Stimulated activated CD4-positive, alpha-beta T cell treated with anti-CD3 and anti-CD28 coated beads, Interleukin-15, amount 100 ng/mL, for 48 hours (primary cell): Measurements from ENCODE around the gene HSD3B2.

ENCODE experiments used
- DNase-seq, 2 donors: peaks; one replicate each; pipeline ENCODE4 v3.0.0-alpha.2; 2020; ENCODE audit warnings: low read depth in 2 of 2

The HSD3B2 gene

DNA sequence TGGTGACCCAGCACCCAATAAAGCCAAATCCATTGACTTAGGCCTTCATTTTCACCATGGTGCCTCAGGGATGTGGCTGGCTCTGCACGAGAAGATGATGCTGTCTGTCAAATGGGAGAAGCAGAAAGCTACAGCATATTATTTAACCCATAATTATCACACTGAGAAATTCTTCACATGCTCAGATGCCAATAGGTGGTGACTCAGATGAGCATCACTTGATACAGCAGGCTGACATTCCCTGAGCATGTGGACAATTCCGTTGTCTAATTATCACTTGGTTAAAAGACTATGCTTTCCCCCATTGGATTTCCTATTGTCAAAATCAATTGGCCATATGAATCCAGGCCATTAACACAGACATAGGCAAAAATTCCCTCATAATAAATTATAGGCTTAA, 48.0 kb downstream of the HSD3B2 start:
- DNase-seq, result no peak

DNA sequence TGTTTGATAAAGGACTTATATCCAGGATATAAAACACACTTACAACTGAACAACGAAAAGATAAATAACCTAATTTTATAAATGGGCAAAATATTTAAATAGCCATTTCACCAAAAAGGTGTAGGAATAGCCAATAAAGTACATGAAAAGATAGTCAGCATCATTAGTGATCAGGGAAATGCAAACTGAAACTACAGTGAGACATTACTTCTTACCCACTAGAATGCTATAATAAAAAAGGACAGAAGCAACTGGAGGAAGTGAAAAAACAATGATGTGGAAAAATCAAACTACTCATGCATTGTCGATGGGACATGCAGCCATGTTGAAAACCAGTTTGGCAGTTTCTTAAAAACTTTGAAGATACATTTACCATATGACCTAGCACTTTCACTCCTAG, 48.6 kb downstream of the HSD3B2 start:
- no peak for DNase-seq

DNA sequence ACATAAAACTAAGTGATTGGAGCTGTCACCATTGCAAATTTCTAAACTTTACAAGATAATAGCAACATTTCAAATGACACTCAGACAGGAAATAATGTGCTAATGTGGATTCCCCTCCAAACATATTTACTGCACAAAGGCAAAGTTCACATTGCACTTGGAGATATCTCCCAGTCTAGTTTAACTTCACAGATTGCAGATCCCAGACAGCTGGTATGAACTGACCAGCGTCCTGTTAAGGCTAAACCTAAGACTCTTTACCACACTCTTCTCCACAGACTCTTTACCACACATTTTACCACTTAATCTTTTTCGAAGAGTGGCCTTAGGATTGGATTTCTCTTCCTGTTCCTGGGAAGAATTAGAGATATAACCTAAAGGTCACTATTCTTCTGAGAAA, 51.5 kb downstream of the HSD3B2 start:
- DNase-seq, result no peak

DNA sequence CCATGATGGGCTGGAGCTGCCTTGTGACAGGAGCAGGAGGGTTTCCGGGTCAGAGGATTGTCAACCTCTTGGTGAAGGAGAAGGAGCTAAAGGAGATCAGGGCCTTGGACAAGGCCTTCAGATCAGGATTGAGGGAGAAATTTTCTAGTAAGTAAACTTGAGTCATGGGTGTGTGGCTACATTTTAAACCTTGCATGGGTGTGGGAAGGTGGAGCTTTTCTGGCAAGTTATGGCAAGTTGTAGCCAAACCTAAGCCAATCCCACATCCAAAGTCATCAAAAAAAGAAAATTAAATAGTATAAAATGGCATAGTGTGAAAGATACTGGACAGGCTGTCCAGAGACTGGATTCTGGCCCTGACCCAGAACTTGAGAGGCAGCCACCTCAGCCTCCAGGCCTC, 52.3 kb downstream of the HSD3B2 start:
- DNase-seq, result no peak

DNA sequence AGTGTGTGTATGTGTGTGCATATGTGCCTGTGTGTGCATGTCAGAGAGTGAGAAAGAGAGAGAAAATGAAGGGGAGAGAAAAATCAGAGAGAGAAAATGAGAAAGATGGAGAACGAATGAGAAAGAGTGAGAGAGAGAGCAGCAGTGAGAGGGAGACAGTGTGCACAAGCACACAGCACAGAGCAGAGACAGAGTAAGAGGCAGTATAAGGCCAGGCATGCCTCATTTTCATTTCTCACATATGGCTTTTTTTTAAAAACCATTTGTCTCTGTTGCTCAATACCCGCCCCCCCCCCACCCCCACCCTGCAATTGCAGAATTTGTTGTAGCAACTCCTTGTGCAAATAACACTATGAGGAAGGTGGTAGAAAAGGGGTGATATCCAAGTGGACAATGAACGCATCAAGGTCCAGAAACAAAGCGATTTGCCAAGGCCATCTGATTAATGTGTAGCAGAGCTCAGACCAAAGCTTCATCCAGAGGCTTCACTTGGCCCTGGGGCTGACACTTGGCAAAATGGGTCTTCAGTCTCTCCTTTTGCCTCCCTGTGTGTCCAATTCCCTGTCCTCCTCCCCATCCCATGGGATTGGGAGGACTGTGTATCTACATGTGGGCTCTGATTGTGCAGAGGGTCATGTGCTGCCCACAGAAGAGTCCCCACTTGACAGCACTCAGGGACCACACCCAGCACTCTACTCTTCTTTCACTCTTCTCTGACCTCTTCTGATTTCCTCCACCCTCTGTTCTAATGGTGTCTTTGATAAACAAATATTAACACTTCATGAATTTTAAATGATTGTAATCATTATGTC, 53.1 kb downstream of the HSD3B2 start:
- DNase-seq, result no peak

DNA sequence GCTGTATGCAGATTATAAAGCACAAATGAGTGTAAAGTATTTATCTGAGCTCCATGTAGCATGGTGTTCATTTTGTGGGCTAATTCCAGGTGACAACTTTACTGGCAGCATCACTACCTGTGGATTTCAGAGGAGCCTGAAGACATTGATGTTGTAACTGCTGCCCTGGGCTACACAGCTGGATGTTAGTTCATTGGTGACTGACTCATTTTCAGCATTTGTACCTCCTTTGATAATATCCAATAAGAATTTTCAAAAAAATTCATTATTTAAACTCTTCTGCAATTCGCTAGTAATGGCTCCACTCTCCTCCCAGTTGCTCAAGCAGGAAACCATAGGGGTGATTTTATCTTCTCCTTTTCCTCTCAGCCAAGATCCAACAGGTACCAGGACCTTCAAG, 54.8 kb downstream of the HSD3B2 start:
- DNase-seq, result no peak

DNA sequence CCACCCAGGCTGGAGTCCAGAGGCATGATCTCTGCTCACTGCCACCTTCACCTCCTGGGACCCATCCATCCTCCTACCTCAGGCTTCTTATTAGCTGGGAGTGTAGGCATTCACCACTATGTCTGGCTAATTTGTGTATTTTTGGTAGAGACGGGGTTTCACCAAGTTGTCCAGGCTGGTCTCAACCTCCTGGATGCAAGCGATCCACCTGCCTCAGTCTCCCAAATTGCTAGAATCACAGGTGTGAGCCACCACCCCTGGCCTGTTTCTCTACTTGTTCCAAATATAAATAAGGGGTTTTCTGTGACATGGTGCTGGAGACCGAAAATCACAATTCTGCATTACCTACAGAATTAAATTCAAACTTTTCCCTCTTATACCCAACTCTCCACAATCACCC, 55.4 kb downstream of the HSD3B2 start:
- DNase-seq, result no peak

DNA sequence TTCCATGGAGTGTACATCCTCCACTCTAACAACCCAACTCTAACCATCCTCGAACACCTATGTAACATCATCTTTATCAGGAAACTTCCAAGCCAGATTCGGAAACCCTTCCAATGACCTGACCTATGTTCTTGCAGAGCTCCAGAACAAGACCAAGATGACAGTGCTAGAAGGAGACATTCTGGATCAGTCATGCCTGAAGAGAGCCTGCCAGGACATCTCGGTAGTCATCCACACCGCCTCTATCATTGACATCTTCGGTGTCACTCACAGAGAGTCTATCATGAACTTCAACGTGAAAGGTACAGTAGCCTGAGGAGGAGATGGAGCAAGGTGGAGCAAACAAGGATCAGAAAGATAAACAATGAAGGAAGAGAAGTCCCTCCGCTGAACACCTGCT, 56.0 kb downstream of the HSD3B2 start:
- no peak for DNase-seq

DNA sequence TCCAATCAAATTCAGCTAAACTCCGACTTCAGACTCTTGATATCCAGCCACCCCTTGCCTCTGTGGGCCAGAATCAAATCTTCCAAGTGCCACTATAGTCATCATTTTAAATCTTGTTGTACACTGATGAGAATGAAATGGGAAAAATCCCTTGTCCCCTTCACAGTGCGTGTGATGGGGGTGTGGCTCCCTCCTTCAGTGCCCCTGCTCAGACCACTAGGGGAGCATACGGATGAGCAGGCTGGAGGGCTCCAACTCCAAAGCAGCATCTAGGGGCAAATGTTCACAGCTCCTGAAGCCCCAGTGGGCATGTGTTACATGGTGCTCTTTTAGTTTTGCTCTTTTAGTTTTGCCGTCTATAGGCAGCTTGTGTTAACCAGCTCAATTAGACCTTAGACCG, 56.6 kb downstream of the HSD3B2 start:
- DNase-seq, result no peak

DNA sequence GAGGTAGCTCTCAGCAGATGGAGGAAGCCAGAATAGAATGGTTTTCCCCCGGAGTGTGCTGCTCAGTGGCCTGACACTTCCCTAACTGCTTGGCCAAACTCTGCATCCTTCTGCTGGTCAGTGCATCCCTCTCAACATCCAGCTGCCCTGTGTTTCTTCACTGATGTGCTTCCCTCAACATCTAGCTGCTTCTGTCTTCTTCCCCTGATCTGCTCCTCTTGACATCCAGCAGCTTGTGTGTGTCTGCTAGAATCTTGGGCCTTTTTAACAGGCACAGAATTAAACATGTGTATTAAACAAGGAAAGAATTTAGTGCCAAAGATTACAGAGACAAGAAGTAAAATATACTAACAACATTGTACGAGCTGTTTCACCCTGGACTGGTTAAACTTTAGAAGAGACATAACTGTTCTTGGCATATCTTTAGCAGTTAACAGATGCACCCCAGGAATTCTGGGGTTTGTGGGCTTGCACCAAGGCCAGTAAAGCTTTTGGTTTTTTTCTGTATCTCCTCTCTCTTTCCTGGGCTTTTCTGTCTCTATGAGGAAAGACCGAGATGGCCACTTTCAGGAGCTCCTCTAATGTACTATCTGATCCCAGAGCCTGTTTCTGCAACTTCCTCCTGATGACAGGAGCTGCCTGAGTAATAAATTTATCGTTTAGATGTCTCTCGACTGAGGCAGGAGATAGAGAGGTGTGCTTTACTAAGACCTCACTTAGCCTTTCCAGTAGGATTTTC, 57.3 kb downstream of the HSD3B2 start:
- no peak for DNase-seq
